SK-N-MC (cell line): Measurements from ENCODE around the gene NELFCD.
A peak's percentile ranks its signal among the peaks of the same experiment; 100 is the strongest.

ENCODE experiments used
- EZH2 ChIP-seq: fragments of 200-600 bp; sonication (generic); IDR thresholded peaks from one replicate; pipeline ENCODE4 v1.6.1; 2017; ENCODE audit warnings: antibody characterized with exemption
- POLR2AphosphoS5 ChIP-seq: IDR thresholded peaks from 2 replicates; pipeline ENCODE4 v1.6.1; 2012; ENCODE audit warnings: mild to moderate bottlenecking, low read depth, low read length, borderline replicate concordance

DNA sequence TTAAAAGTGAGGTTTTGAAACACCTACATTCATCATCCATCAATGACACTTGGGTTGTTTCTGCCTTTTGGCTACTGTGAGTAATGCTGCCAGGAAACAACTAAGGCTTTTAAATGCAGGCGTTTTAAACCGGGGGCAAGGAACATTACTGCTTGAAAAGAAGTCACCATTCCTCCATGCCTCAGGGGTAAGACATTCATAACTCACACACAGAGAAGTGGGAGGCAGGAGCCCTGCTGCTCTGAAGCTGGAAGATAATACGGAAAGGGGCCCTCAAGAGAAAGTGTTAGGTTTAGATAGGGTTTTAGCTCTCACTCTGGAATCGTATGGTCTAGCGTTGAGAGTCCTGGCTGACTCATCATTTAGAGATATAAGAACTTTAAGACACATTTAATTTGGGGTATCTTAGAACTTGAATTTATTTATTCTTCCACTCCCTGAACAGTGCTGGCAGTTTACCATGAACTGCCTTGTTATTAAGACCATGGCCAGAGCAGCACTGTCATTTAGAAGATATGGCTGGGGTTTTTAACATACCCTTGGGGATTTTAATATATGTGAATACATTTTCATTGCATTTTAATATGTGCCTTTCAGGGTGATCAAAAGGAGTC, 40.0 kb downstream of the NELFCD start:
- TF ChIP-seq EZH2, result no peak
- TF ChIP-seq POLR2AphosphoS5, result peak; percentile 61
